ENCODE measurements around the gene SMPD2. TPM values are rescaled to one million over a fixed set of nuclear protein-coding genes. Genes with fewer than 3 reads are reported as not detected.

The SMPD2 gene
- total and polyA plus RNA-seq, 9 of the 15 experiments (the other 6 are each of a cell fraction or from before 2014, with no cell fraction given): 0.13 to 21.8 (median 18.3) TPM

DNA sequence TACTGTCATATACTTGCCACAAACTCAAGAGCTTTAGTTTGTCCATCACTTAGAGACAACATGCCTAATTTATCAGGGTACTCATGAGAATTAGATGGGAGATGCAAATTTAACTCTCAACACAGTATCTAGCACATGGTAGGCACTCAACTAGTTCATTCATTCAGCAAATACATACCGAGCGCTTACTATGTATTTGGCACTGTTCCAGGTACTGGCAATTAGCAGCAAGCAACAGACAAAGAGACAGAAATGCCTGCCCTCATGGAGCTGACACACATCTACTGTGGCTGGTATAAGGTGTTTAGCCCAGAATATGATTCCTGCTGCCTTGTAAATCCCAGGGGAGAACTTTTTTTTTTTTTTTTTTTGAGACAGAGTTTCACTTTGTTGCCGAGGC, 10.3 kb downstream of the SMPD2 start:
- intact Hi-C loops (cut with micrococcal nuclease) (no loop called here), in situ Hi-C loops (cut with MboI) (no loop called here)
- H3K4me3 ChIP-seq: no peak overlapping the region
- ChIA-PET CTCF (ENCODE audit: low intra/inter-chr PET ratio) (no interaction called here), POLR2A (interaction anchor here (0.6 to 8.2 kb wide), 5 partner anchors 7 to 531 kb away, joined by 3 to 92 read pairs (median 4); partner anchors contain the start of genes PPIL6, SESN1 and SMPD2)
- H3K4me1 ChIP-seq (replicated peaks in 1 of 2; ENCODE audit: control insufficient read depth in 2 of 2, insufficient read depth in 2 of 2, low read length in 2 of 2): peaks cover 6 to 53% of the 10 kb centered on the region in 2 experiments; a peak in 4 of 5 replicates
- 54% methylated on average over 2 of the region's 3 CpGs for WGBS (ENCODE audit: insufficient coverage, low coverage, missing lambda C conversion rate)
- peaks cover 10% of the 10 kb centered on the region; the same call in 1 of the 3 replicates for H3K36me3 ChIP-seq (ENCODE audit: control insufficient read depth, insufficient read depth, low read length)
- no peak overlapping the region for H3K27ac ChIP-seq (ENCODE audit: extremely low read depth, low read depth, low read length)
- DNase-seq (ENCODE audit: extremely low read depth in 1 of 4, low spot score in 3 of 4) (no peak), ATAC-seq (no peak), FAIRE-seq (no peak)
- BruUV-seq (replicated peaks): no TSS peak
- no peak for TF ChIP-seq ZNF551 (CRISPR knock-in tag; IDR thresholded peaks at IDR 0.05)
- peak; percentile 95 for TF ChIP-seq NFIC (IDR thresholded peaks at IDR 0.05)
- no peak for TF ChIP-seq HEY1 (CRISPR knock-in tag; IDR thresholded peaks at IDR 0.05; ENCODE audit: borderline replicate concordance)
- TF ChIP-seq, protein P1, sequence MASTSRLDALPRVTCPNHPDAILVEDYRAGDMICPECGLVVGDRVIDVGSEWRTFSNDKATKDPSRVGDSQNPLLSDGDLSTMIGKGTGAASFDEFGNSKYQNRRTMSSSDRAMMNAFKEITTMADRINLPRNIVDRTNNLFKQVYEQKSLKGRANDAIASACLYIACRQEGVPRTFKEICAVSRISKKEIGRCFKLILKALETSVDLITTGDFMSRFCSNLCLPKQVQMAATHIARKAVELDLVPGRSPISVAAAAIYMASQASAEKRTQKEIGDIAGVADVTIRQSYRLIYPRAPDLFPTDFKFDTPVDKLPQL (IDR thresholded peaks at IDR 0.05; ENCODE audit: extremely low read depth, insufficient read length): no peak
- peak; percentile 71 for TF ChIP-seq NFIX (CRISPR knock-in tag; IDR thresholded peaks at IDR 0.05; ENCODE audit: low read depth)
- TF ChIP-seq, protein P2, sequence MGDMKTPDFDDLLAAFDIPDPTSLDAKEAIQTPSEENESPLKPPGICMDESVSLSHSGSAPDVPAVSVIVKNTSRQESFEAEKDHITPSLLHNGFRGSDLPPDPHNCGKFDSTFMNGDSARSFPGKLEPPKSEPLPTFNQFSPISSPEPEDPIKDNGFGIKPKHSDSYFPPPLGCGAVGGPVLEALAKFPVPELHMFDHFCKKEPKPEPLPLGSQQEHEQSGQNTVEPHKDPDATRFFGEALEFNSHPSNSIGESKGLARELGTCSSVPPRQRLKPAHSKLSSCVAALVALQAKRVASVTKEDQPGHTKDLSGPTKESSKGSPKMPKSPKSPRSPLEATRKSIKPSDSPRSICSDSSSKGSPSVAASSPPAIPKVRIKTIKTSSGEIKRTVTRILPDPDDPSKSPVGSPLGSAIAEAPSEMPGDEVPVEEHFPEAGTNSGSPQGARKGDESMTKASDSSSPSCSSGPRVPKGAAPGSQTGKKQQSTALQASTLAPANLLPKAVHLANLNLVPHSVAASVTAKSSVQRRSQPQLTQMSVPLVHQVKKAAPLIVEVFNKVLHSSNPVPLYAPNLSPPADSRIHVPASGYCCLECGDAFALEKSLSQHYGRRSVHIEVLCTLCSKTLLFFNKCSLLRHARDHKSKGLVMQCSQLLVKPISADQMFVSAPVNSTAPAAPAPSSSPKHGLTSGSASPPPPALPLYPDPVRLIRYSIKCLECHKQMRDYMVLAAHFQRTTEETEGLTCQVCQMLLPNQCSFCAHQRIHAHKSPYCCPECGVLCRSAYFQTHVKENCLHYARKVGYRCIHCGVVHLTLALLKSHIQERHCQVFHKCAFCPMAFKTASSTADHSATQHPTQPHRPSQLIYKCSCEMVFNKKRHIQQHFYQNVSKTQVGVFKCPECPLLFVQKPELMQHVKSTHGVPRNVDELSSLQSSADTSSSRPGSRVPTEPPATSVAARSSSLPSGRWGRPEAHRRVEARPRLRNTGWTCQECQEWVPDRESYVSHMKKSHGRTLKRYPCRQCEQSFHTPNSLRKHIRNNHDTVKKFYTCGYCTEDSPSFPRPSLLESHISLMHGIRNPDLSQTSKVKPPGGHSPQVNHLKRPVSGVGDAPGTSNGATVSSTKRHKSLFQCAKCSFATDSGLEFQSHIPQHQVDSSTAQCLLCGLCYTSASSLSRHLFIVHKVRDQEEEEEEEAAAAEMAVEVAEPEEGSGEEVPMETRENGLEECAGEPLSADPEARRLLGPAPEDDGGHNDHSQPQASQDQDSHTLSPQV (IDR thresholded peaks at IDR 0.05): no peak
- TF ChIP-seq FOSL1 (tag; conservative IDR thresholded peaks at IDR 0.05): no peak
- TF ChIP-seq HDAC6 (IDR thresholded peaks at IDR 0.05; ENCODE audit: low read depth, low read length): no peak
- TF ChIP-seq HSF4 (CRISPR knock-in tag; IDR thresholded peaks at IDR 0.05; ENCODE audit: borderline replicate concordance): no peak
- TF ChIP-seq, protein P3, sequence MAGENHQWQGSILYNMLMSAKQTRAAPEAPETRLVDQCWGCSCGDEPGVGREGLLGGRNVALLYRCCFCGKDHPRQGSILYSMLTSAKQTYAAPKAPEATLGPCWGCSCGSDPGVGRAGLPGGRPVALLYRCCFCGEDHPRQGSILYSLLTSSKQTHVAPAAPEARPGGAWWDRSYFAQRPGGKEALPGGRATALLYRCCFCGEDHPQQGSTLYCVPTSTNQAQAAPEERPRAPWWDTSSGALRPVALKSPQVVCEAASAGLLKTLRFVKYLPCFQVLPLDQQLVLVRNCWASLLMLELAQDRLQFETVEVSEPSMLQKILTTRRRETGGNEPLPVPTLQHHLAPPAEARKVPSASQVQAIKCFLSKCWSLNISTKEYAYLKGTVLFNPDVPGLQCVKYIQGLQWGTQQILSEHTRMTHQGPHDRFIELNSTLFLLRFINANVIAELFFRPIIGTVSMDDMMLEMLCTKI (IDR thresholded peaks at IDR 0.05; ENCODE audit: partially characterized antibody): no peak
- peak; percentile 23; the same call in 1 of the 2 replicates for TF ChIP-seq ZNF316 (IDR thresholded peaks at IDR 0.05)
- TF ChIP-seq, protein P4, sequence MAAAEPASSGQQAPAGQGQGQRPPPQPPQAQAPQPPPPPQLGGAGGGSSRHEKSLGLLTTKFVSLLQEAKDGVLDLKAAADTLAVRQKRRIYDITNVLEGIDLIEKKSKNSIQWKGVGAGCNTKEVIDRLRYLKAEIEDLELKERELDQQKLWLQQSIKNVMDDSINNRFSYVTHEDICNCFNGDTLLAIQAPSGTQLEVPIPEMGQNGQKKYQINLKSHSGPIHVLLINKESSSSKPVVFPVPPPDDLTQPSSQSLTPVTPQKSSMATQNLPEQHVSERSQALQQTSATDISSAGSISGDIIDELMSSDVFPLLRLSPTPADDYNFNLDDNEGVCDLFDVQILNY (CRISPR knock-in tag; IDR thresholded peaks at IDR 0.05): no peak
- TF ChIP-seq HDAC1 (IDR thresholded peaks at IDR 0.05): no peak
- H3K9me1 ChIP-seq (ENCODE audit: control insufficient read depth, insufficient read depth, low read length): no peaks in the 10 kb centered on the region
- no peak overlapping the region for H3K9ac ChIP-seq (ENCODE audit: insufficient read depth in 1 of 2, low read depth in 2 of 2, low read length in 2 of 2)
- no peaks in the 10 kb centered on the region for H4K20me1 ChIP-seq (replicated peaks; ENCODE audit: control insufficient read depth, insufficient read depth, low read length)
- H3K27me3 ChIP-seq (ENCODE audit: control insufficient read depth in 2 of 2, insufficient read depth in 2 of 2, low read length in 2 of 2): no peaks in the 10 kb centered on the region
- H3K4me2 ChIP-seq (ENCODE audit: insufficient read depth, low read length): no peak overlapping the region
- no peaks in the 10 kb centered on the region for H3K79me2 ChIP-seq (ENCODE audit: control insufficient read depth, insufficient read depth, low read length)
- H3K9me3 ChIP-seq (replicated peaks; ENCODE audit: control insufficient read depth, insufficient read depth, low read depth, low read length): no peaks in the 10 kb centered on the region
- no peak overlapping the region for H2AFZ ChIP-seq (ENCODE audit: low read depth, low read length)
